ENCODE data around the gene CORO1C.

The CORO1C gene

GRCh38 chr12:108701779-108702441, 29.4 kb downstream of the CORO1C start:
- DNase-seq: no peak
- intact Hi-C loops (cut with DNase I): no loop called here

- no peak for DNase-seq
- intact Hi-C loops (cut with DNase I): no loop called here
Measured at GRCh38 chr12:108700833-108701541, 30.3 kb downstream of the CORO1C start.

DNA sequence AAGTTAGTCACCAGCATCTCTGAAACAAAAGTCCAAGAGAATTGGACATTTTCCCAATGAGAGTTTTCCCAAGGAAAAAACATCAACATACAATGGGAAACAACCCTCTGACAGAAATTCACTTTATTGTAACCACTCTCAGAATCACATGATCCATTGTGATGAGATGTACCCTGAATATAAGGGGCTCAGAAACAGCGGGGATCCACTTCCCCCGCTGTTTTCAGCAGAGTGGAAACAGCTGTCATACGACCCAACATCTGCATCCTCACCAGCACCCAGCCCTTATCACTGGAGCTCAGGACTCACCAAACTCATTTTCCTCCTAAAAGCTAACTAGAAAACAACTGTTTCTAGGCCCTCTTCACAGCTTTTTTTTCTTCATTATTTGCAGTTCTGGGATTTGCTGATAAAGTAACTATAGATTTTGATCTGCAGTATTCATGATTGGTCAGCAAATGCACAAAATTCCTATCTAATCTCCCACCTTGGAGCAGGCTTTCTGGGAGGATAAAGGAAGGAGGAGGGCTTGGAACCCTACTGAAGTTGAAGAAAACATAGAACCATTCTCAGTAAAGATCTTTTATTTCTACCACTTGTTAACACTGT, 31.3 kb downstream of the CORO1C start:
- DNase-seq: no peak
- intact Hi-C loops (cut with DNase I): no loop called here

DNA sequence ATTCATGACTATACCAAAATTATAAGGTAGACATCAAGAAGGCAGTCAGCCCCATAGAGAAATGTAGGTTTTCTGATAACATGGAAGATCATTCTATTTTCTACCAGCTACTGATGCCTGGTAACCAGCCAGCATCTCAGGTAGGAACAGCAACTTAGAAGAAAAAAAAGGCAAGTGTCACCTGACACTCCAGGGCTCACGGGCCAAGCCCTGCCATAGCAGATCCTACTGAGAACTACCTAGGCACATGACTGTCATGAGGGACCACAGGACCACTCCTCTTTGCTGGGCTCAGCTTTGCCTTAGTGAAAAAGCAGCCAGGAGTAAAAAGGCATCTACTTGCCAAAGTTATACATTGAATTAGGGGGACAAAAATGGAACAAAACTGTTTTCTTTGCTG, 33.4 kb downstream of the CORO1C start:
- intact Hi-C loops (cut with DNase I): no loop called here
- DNase-seq: no peak

DNA sequence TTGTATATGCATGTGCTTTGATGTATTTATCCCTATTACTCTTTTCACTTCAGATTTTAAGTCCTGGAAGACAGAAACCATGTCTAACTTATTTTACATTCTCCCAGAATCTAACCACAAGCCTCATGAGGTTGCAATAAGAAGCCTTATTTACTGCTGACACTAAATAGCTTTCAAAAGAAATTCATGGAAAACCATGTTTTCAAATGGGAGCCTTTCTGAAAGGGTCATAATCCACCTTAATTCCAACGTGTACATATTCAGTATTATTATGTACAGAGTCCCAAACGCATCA, 34.4 kb downstream of the CORO1C start:
- intact Hi-C loops (cut with DNase I): no loop called here
- DNase-seq: no peak

DNA sequence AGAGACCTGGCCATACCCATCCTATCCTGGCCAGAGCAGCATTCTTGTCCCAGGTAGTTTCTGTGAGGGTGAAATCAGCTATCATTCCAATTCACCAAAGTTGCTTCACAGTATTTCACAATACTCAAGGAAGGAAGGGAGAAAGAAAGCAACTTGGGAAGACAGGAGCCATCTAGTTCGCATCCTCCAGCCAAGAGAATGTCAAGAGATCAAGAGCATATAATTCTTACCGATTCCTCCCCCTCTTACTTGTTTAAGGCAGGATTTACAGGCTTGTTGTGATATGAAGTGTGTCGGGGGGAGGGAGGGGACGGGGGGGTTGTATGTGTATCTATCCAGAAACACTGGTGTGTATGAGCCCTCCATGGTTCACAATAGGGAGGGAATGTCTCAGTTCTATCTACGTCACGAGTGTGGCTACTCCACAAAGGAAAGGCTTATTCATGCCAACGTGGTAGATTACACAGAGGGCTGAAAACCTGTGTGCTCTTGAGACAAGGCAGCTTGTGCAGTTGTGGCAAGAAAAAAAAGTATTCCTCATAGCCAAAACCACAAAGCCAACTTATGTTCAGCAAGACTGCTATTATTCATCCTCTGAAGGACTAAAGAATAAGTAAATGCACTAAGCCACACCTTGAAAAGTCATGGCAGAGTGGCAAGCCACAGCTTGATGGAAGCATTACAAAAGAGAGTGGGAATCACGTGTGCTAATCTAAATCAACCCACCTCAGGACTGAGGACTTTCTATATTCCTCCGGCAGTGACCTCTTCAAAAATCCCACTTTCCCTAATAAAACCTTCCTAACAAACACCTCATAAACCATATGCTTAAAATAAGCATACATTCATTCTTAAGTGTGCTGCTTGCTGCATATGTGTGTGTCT, 35.0 kb downstream of the CORO1C start:
- intact Hi-C loops (cut with DNase I): no loop called here
- no peak for DNase-seq

GRCh38 chr12:108694812-108695278, 36.5 kb downstream of the CORO1C start:
- intact Hi-C loops (cut with DNase I): no loop called here
- no peak for DNase-seq

DNA sequence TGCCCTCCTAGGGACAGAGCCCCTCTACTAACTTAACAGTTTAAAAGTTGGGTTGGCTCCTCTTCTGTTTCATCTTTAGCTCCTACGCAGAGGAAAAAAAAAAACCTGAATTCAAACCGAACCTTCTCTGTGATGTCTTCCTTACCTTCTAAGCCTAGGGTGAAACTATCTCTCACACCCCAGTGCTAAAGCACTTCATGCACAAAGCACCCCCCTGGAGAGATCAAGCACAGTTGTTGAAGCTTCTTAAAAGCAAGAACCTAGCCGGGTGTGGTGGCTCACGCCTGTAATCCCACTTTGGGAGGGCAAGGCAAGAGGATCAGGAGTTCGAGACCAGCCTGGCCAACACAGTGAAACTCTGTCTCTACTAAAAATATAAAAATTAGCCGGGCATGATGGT, 37.6 kb downstream of the CORO1C start:
- intact Hi-C loops (cut with DNase I): no loop called here
- no peak for DNase-seq

- intact Hi-C loops (cut with DNase I): no loop called here
- DNase-seq: no peak
Measured at GRCh38 chr12:108693186-108693730, 38.1 kb downstream of the CORO1C start.

- intact Hi-C loops (cut with DNase I): loop anchor here (1.0 kb wide), 1 partner anchor 38 kb away; no protein-coding TSS in a partner anchor
- DNase-seq: peak; percentile 40 to 96 (median 61)
Measured at GRCh38 chr12:108691998-108692808, 39.1 kb downstream of the CORO1C start.

DNA sequence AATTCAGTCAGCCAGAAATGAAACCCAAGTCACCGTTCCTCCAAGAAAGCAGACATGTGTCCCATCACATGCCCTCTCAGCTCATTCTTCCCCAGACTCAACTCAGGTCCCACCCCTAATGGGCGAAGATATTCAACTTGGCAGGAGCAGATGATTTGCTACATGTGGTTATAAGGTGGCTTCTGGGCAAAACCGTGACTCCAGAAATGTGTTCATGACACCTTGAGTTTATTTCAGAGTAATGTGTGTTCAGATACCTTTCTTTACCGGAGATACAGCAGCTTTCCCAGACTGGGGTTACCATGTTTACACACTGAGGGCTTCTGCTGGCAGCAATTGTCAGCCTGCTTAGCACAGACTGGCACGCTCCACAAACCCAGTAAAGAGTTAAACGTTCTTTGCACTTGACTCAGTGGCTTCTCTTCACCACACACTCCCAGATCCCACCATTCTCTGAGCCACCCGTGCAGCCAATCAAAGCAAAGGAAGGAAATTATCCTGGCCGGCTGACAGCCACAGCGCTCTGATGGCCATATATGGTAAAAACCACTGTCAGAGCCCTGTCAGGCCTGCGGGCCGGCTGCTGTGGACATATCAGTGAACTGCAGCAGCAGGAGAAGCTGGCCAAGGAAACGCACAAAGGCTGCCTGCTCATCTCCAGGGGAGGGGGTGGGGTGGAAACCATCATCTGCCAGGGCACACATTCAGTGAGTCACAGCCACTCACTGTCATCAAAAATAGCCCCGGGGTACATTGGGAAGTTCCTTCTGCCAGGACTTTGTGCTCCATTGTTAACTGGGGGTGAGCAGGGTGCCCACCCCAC, 39.9 kb downstream of the CORO1C start:
- intact Hi-C loops (cut with DNase I): loop anchor here (1.0 kb wide), 1 partner anchor 39 kb away; no protein-coding TSS in a partner anchor
- peak; percentile 88 to 99 (median 90) for DNase-seq

DNA sequence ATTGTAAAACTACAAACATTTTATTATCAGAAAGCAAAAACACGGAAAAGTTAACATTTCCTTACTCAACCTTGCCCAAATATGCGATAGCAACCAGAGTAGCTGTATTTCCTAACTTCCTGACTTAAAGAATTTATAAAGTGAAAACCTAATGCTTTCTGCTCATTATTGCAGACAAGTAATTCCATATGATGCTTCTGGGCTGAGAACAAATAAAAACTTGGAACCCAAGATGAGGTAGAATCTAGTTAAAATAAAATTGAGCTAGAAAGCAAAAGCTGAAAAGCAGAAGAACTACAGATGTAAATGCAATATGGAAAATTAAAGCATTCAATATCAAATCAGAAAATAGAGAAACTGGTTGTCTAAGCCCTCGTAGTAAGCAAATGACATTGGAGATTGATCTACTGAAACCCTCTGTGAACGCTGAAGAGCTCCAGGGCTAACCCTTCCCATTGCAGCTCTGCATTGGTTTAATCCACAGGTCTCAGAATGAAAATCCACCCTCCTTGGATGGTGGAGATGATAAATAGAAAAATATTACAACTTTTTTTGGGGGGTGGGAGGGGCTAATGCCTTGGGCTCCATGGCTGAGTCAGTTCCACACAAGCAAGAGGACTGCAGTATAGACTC, 40.7 kb downstream of the CORO1C start:
- intact Hi-C loops (cut with DNase I): loop anchor here (1.0 kb wide), 1 partner anchor 40 kb away; no protein-coding TSS in a partner anchor
- DNase-seq: no peak

- intact Hi-C loops (cut with DNase I): no loop called here
- no peak for DNase-seq
Measured at GRCh38 chr12:108690191-108690518, 41.2 kb downstream of the CORO1C start.

- intact Hi-C loops (cut with DNase I): loop anchor here (5.0 kb wide), 1 partner anchor 113 kb away; no protein-coding TSS in a partner anchor
- DNase-seq: peak in 4 of 10 donors; percentile 21 to 85 (median 54)
Measured at GRCh38 chr12:108689314-108690190, 41.8 kb downstream of the CORO1C start.

- intact Hi-C loops (cut with DNase I): loop anchor here (5.0 kb wide), 1 partner anchor 116 kb away; no protein-coding TSS in a partner anchor
- DNase-seq: no peak
Measured at GRCh38 chr12:108686780-108687179, 44.5 kb downstream of the CORO1C start.

DNA sequence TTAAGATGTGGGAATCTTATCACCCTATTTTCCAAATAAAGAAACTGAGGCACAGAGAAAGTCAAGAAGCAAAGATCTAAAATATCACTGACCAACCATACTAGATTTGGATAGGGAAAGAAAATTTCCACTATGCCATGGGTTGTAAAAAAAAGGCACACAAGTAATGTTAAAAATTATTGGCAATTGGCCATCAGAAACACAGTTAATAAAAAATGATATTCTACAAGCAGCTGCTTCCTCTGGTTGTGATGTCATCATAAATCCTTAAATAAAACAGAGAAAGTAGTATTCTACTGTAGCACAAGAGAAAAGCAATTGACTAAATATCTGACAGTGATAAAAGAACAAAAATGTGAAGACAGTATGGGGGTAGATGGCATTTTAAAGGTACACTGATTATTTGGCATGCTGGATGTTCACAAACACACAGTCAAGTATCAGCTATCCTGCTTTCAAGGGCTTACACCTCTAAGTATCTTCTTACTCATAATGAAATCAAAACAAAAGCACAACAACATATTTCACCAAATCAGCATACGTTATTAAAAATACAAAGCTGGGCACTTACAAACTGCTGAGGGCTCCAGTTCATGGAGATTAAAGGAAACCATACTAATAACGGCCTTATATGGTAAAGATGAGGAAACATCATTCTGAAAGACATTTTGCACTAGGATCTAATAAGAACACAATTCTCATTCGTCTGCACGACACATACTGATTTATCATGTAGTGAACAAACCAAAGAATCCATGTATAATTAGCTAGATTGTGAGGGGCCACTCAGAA, 45.7 kb downstream of the CORO1C start:
- intact Hi-C loops (cut with DNase I): loop anchor here (5.0 kb wide), 1 partner anchor 117 kb away; no protein-coding TSS in a partner anchor
- DNase-seq: no peak
